ENCODE measurements around the gene MED12L. TPM values are rescaled to one million over a fixed set of nuclear protein-coding genes. Genes with fewer than 3 reads are reported as not detected.

MED12L gene
- total and polyA plus RNA-seq, 9 of the 15 experiments (the other 6 are each of a cell fraction or from before 2014, with no cell fraction given) = not detected

- Histone ChIP-seq H3K79me2 (ENCODE audit: control insufficient read depth, insufficient read depth, low read length) (no peaks in the 10 kb centered on the region), H4K20me1 (replicated peaks; ENCODE audit: control insufficient read depth, insufficient read depth, low read length) (no peaks in the 10 kb centered on the region), H3K9me1 (ENCODE audit: control insufficient read depth, insufficient read depth, low read length) (no peaks in the 10 kb centered on the region), H3K36me3 (ENCODE audit: control insufficient read depth, insufficient read depth, low read length) (no peaks in the 10 kb centered on the region), H3K4me2 (ENCODE audit: insufficient read depth, low read length) (no peak overlapping the region), H3K9me3 (replicated peaks; ENCODE audit: control insufficient read depth, insufficient read depth, low read depth, low read length) (no peaks in the 10 kb centered on the region), H3K4me1 (replicated peaks in 1 of 2; ENCODE audit: control insufficient read depth in 2 of 2, insufficient read depth in 2 of 2, low read length in 2 of 2) (no peaks in the 10 kb centered on the region), H2AFZ (ENCODE audit: low read depth, low read length) (no peak overlapping the region), H3K9ac (ENCODE audit: insufficient read depth in 1 of 2, low read depth in 2 of 2, low read length in 2 of 2) (no peak overlapping the region), H3K27me3 (ENCODE audit: control insufficient read depth in 2 of 2, insufficient read depth in 2 of 2, low read length in 2 of 2) (peaks cover 2 to 5% of the 10 kb centered on the region in 2 experiments; a peak in 4 of 5 replicates), H3K27ac (ENCODE audit: extremely low read depth, low read depth, low read length) (no peak overlapping the region), H3K4me3 (no peak overlapping the region)
- ATAC-seq (no peak), FAIRE-seq (no peak), DNase-seq (ENCODE audit: extremely low read depth in 1 of 4, low spot score in 3 of 4) (no peak)
- TF ChIP-seq KLF16 (IDR thresholded peaks at IDR 0.05) (no peak), RBM15 (IDR thresholded peaks at IDR 0.05; ENCODE audit: insufficient read depth, low read length) (no peak), STAT5A (IDR thresholded peaks at IDR 0.05; ENCODE audit: borderline replicate concordance, low read length) (no peak)
- WGBS (ENCODE audit: insufficient coverage, low coverage, missing lambda C conversion rate) = 0% methylated on average over 3 of the region's 3 CpGs
- ChIA-PET CTCF (ENCODE audit: low intra/inter-chr PET ratio) (no interaction called here), POLR2A (interaction anchor here (0.6 kb wide), 1 partner anchor 31 kb away, joined by 4 read pairs; no protein-coding TSS in a partner anchor)
- intact Hi-C loops (cut with micrococcal nuclease) (no loop called here), in situ Hi-C loops (cut with MboI) (no loop called here)
- BruUV-seq (replicated peaks) = no TSS peak
Measured at GRCh38 chr3:151393146-151393830, 307.8 kb downstream of the MED12L start.

DNA sequence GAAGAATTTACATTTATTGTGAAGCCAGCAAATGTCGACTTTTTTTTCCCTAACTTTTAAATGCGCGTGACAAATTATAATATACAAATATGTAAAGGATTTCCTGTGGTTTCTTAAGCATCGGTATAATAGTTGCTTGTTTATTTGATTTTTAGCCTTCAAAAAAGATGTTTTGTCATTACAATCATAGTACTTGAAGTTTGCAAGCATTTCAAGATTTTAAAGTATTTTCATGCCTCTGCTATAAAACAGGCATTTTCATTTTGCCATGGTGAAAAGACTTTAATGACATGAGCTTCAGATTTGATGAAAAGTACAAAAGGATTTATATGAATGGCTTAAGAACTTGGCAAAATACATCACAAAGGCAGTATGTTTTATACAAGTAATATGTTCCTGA, 308.5 kb downstream of the MED12L start:
- Histone ChIP-seq H3K9me1 (ENCODE audit: control insufficient read depth, insufficient read depth, low read length) (no peaks in the 10 kb centered on the region), H3K27me3 (ENCODE audit: control insufficient read depth in 2 of 2, insufficient read depth in 2 of 2, low read length in 2 of 2) (peaks cover 2 to 5% of the 10 kb centered on the region in 2 experiments; a peak in 4 of 5 replicates), H3K36me3 (ENCODE audit: control insufficient read depth, insufficient read depth, low read length) (no peaks in the 10 kb centered on the region), H3K4me3 (no peak overlapping the region), H3K27ac (ENCODE audit: extremely low read depth, low read depth, low read length) (no peak overlapping the region), H3K9ac (ENCODE audit: insufficient read depth in 1 of 2, low read depth in 2 of 2, low read length in 2 of 2) (no peak overlapping the region), H2AFZ (ENCODE audit: low read depth, low read length) (no peak overlapping the region), H3K79me2 (ENCODE audit: control insufficient read depth, insufficient read depth, low read length) (no peaks in the 10 kb centered on the region), H3K9me3 (replicated peaks; ENCODE audit: control insufficient read depth, insufficient read depth, low read depth, low read length) (no peaks in the 10 kb centered on the region), H3K4me2 (ENCODE audit: insufficient read depth, low read length) (no peak overlapping the region), H4K20me1 (replicated peaks; ENCODE audit: control insufficient read depth, insufficient read depth, low read length) (no peaks in the 10 kb centered on the region), H3K4me1 (replicated peaks in 1 of 2; ENCODE audit: control insufficient read depth in 2 of 2, insufficient read depth in 2 of 2, low read length in 2 of 2) (no peaks in the 10 kb centered on the region)
- BruUV-seq (replicated peaks) = no TSS peak
- ATAC-seq (no peak), DNase-seq (ENCODE audit: extremely low read depth in 1 of 4, low spot score in 3 of 4) (no peak), FAIRE-seq (no peak)
- WGBS (ENCODE audit: insufficient coverage, low coverage, missing lambda C conversion rate) = 3% methylated on average over 4 of the region's 4 CpGs
- intact Hi-C loops (cut with micrococcal nuclease) (no loop called here), in situ Hi-C loops (cut with MboI) (no loop called here)
- ChIA-PET POLR2A (no interaction called here), CTCF (ENCODE audit: low intra/inter-chr PET ratio) (no interaction called here)
- TF ChIP-seq, protein P1, sequence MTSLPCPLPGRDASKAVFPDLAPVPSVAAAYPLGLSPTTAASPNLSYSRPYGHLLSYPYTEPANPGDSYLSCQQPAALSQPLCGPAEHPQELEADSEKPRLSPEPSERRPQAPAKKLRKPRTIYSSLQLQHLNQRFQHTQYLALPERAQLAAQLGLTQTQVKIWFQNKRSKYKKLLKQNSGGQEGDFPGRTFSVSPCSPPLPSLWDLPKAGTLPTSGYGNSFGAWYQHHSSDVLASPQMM (CRISPR knock-in tag; IDR thresholded peaks at IDR 0.05) = no peak
- no peak for TF ChIP-seq MED1 (CRISPR knock-in tag; IDR thresholded peaks at IDR 0.05; ENCODE audit: borderline replicate concordance)
- no peak for TF ChIP-seq PHB2 (IDR thresholded peaks at IDR 0.05; ENCODE audit: low read depth)
- TF ChIP-seq, protein P2, sequence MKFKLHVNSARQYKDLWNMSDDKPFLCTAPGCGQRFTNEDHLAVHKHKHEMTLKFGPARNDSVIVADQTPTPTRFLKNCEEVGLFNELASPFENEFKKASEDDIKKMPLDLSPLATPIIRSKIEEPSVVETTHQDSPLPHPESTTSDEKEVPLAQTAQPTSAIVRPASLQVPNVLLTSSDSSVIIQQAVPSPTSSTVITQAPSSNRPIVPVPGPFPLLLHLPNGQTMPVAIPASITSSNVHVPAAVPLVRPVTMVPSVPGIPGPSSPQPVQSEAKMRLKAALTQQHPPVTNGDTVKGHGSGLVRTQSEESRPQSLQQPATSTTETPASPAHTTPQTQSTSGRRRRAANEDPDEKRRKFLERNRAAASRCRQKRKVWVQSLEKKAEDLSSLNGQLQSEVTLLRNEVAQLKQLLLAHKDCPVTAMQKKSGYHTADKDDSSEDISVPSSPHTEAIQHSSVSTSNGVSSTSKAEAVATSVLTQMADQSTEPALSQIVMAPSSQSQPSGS (CRISPR knock-in tag; IDR thresholded peaks at IDR 0.05) = no peak
- TF ChIP-seq, protein P3, sequence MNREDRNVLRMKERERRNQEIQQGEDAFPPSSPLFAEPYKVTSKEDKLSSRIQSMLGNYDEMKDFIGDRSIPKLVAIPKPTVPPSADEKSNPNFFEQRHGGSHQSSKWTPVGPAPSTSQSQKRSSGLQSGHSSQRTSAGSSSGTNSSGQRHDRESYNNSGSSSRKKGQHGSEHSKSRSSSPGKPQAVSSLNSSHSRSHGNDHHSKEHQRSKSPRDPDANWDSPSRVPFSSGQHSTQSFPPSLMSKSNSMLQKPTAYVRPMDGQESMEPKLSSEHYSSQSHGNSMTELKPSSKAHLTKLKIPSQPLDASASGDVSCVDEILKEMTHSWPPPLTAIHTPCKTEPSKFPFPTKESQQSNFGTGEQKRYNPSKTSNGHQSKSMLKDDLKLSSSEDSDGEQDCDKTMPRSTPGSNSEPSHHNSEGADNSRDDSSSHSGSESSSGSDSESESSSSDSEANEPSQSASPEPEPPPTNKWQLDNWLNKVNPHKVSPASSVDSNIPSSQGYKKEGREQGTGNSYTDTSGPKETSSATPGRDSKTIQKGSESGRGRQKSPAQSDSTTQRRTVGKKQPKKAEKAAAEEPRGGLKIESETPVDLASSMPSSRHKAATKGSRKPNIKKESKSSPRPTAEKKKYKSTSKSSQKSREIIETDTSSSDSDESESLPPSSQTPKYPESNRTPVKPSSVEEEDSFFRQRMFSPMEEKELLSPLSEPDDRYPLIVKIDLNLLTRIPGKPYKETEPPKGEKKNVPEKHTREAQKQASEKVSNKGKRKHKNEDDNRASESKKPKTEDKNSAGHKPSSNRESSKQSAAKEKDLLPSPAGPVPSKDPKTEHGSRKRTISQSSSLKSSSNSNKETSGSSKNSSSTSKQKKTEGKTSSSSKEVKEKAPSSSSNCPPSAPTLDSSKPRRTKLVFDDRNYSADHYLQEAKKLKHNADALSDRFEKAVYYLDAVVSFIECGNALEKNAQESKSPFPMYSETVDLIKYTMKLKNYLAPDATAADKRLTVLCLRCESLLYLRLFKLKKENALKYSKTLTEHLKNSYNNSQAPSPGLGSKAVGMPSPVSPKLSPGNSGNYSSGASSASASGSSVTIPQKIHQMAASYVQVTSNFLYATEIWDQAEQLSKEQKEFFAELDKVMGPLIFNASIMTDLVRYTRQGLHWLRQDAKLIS (CRISPR knock-in tag; IDR thresholded peaks at IDR 0.05) = no peak
- TF ChIP-seq EP300 (IDR thresholded peaks at IDR 0.05; ENCODE audit: low read length) = no peak

All from K562 (cell line).